GM12891 (cell line): Measurements from ENCODE around the gene OMD.

Source experiments
- DNase-seq: peaks from one replicate; pipeline ENCODE4 v3.0.0; 2011; ENCODE audit warnings: low spot score; ENCODE audit not compliant: insufficient read length
- FAIRE-seq: peaks from 2 replicates; lab custom pipeline; 2011; peaks lifted over from hg19 to GRCh38; lab: Jason Lieb, UNC
- PAX5 ChIP-seq: IDR thresholded peaks from 2 replicates; pipeline ENCODE4 v1.6.1; 2011; ENCODE audit warnings: low read length, moderate library complexity, mild to moderate bottlenecking; ENCODE audit not compliant: insufficient read depth, severe bottlenecking
- POLR2A ChIP-seq: IDR thresholded peaks from 2 replicates; pipeline ENCODE4 v1.6.1; 2011; ENCODE audit warnings: low read depth, low read length, control low read depth
- POLR2AphosphoS5 ChIP-seq: IDR thresholded peaks from 2 replicates; pipeline ENCODE4 v1.6.1; 2011; ENCODE audit warnings: low read depth, low read length, control low read depth
- POU2F2 ChIP-seq: IDR thresholded peaks from 2 replicates; pipeline ENCODE4 v1.6.1; 2011; ENCODE audit warnings: low read depth, mild to moderate bottlenecking, control low read depth, low read length, moderate library complexity
- SPI1 ChIP-seq: IDR thresholded peaks from 2 replicates; pipeline ENCODE4 v1.6.1; 2011; ENCODE audit warnings: low read depth, low read length, control low read depth
- TAF1 ChIP-seq: IDR thresholded peaks from 2 replicates; pipeline ENCODE4 v1.6.1; 2011; ENCODE audit warnings: low read depth, low read length, control low read depth

Gene OMD

GRCh38 chr9:92402360-92402759 is 21.9 kb downstream of the OMD start:
- no peak for FAIRE-seq
- no peak for DNase-seq
- no peak for TF ChIP-seq POLR2AphosphoS5
- no peak for TF ChIP-seq POLR2A
- TF ChIP-seq POU2F2, result no peak
- TF ChIP-seq TAF1, result no peak
- no peak for TF ChIP-seq SPI1
- TF ChIP-seq PAX5, result no peak

- DNase-seq (no peak), FAIRE-seq (no peak)
- TF ChIP-seq PAX5 (no peak), POLR2AphosphoS5 (no peak), TAF1 (no peak), POLR2A (no peak), POU2F2 (no peak), SPI1 (no peak)
Observed at GRCh38 chr9:92397853-92398252, 26.4 kb downstream of the OMD start.

GRCh38 chr9:92395617-92396016 is 28.7 kb downstream of the OMD start:
- FAIRE-seq, result no peak
- TF ChIP-seq SPI1, result no peak
- no peak for TF ChIP-seq POU2F2
- no peak for TF ChIP-seq PAX5
- no peak for TF ChIP-seq POLR2AphosphoS5
- no peak for TF ChIP-seq POLR2A
- TF ChIP-seq TAF1, result no peak
- no peak for DNase-seq

- FAIRE-seq (no peak), DNase-seq (no peak)
- no peak for TF ChIP-seq POLR2A
- TF ChIP-seq POU2F2, result no peak
- TF ChIP-seq TAF1, result no peak
- no peak for TF ChIP-seq PAX5
- no peak for TF ChIP-seq POLR2AphosphoS5
- no peak for TF ChIP-seq SPI1
Observed at GRCh38 chr9:92393686-92394085, 30.6 kb downstream of the OMD start.

GRCh38 chr9:92392690-92393089 is 31.6 kb downstream of the OMD start:
- no peak for TF ChIP-seq PAX5
- no peak for TF ChIP-seq POU2F2
- no peak for TF ChIP-seq POLR2A
- FAIRE-seq, result no peak
- no peak for DNase-seq

GRCh38 chr9:92385953-92386352 is 38.3 kb downstream of the OMD start:
- DNase-seq, result no peak
- TF ChIP-seq SPI1, result no peak
- TF ChIP-seq PAX5, result no peak
- no peak for TF ChIP-seq POLR2A
- no peak for TF ChIP-seq POLR2AphosphoS5
- TF ChIP-seq TAF1, result no peak
- TF ChIP-seq POU2F2, result no peak
- FAIRE-seq, result no peak

- FAIRE-seq (no peak), DNase-seq (no peak)
- TF ChIP-seq SPI1, result no peak
- no peak for TF ChIP-seq POLR2A
- no peak for TF ChIP-seq POLR2AphosphoS5
- TF ChIP-seq TAF1, result no peak
- no peak for TF ChIP-seq POU2F2
- no peak for TF ChIP-seq PAX5
Observed at GRCh38 chr9:92385477-92385876, 38.8 kb downstream of the OMD start.

- FAIRE-seq (no peak), DNase-seq (no peak)
- TF ChIP-seq PAX5 (no peak), SPI1 (no peak), POU2F2 (no peak), POLR2AphosphoS5 (no peak), POLR2A (no peak), TAF1 (no peak)
Observed at GRCh38 chr9:92385001-92385400, 39.3 kb downstream of the OMD start.

GRCh38 chr9:92384375-92384774 is 39.9 kb downstream of the OMD start:
- FAIRE-seq (no peak), DNase-seq (no peak)
- no peak for TF ChIP-seq POU2F2
- no peak for TF ChIP-seq TAF1
- TF ChIP-seq SPI1, result no peak
- no peak for TF ChIP-seq PAX5
- TF ChIP-seq POLR2AphosphoS5, result no peak
- no peak for TF ChIP-seq POLR2A

- no peak for TF ChIP-seq SPI1
- TF ChIP-seq PAX5, result no peak
- TF ChIP-seq POU2F2, result no peak
- no peak for TF ChIP-seq POLR2A
- no peak for TF ChIP-seq TAF1
- no peak for TF ChIP-seq POLR2AphosphoS5
- no peak for FAIRE-seq
- no peak for DNase-seq
Observed at GRCh38 chr9:92381775-92382174, 42.5 kb downstream of the OMD start.

- no peak for TF ChIP-seq TAF1
- no peak for TF ChIP-seq POLR2A
- no peak for TF ChIP-seq POLR2AphosphoS5
- TF ChIP-seq SPI1, result no peak
- TF ChIP-seq PAX5, result no peak
- no peak for TF ChIP-seq POU2F2
- DNase-seq (no peak), FAIRE-seq (no peak)
Observed at GRCh38 chr9:92380603-92381002, 43.7 kb downstream of the OMD start.
